ENCODE data around the gene CES1.
"Not testable (repeated sequence)": the region's sequence is repeated elsewhere in the genome, so short reads cannot be mapped to it uniquely, and the experiment has no call there.

Gene CES1

DNA sequence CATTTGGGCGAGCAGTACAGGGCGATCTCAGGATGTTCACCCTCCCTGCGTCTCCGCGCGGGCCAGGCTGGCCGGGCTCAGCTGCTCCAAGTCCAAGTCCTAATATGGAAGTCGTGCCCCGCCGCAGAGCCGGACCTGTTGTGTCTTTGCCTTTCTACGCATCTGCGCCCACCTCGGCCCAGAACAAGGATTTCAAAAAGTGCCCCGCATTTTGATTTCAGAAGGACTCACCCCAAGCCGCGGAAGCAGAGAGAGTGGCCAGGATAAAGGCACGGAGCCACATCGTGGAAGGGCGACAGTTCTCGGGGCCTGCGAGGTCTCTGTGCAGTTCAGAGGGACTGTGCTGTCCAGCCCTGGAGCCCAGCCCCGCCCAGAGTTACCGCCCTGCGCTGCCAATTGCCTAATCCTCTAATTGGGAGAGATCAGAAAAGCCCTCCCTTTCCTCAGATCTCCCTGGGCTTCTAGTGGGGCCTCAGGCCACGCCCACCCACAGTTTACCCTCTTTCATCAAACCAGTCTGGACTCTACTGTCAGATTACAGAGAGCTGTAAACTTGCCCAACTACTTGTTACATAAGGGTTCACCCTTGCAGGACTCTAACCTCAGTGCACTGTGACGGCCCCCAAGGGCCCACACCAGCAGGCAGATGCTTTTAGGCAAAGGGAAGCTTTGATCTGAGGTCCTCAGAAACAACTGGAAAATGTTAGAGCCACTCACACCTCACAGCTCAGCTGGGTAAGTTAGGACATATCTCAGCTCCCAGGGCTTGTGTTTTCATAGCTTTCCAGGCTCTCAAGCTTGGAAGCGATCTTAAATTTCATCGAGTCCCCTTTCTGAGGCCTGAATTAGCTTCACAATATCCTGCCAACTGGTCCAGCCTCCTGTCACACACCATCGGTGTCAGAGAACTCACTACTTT lies at the start of gene CES1:
Gene CES1 (minus strand): TSS at position 324 of the 919 bp plus-strand sequence. CDS start 41 bp downstream, at position 283.
- in situ Hi-C loops (cut with HindIII; ENCODE audit: low sequenced_read_pairs) = loop anchor here (25.0 kb wide), 1 partner anchor 371 kb away; no protein-coding TSS in a partner anchor

DNA sequence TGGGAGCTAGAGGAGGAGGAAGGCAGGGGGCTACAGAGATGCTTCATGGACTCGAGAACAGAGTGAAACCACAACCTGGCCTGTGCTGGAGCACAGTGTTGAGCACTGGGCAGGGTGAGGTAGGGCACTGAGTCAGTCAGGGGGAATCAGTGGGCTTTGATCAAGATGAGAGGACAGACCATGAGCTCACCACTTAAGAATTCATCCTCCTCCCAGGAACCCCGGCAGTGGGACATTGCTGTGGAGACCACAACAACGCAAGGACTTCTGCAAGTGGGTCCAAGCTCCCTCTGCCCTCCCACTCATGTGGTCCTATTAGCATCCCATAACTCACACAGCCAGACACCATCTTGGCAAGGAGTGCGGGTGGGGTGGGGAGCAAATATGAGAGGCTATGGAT lies 44.0 kb upstream of the CES1 start:
- in situ Hi-C loops (cut with HindIII; ENCODE audit: low sequenced_read_pairs) = no loop called here

DNA sequence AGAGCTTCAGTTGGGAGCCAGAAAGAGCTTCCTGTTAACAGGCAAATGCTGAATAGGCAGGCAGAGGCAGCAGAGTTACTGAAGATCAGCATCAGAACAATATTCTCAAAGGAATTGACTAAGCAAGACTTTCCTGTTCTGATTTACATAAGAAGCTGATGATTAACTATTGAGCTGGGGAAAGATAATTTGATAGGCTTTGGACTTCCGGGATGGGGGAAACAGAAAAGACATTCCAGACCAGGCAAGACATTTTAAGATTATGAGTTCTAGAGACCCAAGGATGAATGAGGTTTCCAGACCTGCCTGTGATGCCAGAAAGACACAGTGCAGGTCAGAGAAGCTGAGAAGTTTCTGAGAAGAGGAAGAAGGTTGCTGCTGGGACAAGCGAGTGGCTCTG lies 42.4 kb upstream of the CES1 start, which contains the start of gene CES5A:
Gene CES5A (minus strand): TSS at position 101 of the 400 bp plus-strand sequence. CDS start 152 bp downstream, outside the sequence.
- in situ Hi-C loops (cut with HindIII; ENCODE audit: low sequenced_read_pairs) = no loop called here

DNA sequence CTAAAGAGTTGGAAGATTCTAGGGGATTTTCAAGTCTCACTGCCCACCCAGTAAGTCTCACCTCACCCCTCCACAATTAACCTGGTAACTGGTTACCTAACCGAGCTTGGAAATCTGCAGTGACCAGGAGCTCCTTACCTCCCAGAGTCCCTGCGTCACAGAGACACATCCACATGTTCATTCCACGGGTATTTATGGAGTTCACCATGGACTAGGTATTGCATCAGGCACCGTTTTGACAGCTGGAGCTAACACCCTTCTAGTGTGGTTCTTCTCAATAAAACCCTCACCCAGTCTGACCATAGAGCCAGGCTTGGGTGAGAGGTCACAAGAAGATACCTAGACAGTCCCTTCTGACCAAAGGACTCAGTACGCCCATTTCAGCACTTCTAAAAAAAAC lies 40.2 kb upstream of the CES1 start:
- in situ Hi-C loops (cut with HindIII; ENCODE audit: low sequenced_read_pairs) = no loop called here

DNA sequence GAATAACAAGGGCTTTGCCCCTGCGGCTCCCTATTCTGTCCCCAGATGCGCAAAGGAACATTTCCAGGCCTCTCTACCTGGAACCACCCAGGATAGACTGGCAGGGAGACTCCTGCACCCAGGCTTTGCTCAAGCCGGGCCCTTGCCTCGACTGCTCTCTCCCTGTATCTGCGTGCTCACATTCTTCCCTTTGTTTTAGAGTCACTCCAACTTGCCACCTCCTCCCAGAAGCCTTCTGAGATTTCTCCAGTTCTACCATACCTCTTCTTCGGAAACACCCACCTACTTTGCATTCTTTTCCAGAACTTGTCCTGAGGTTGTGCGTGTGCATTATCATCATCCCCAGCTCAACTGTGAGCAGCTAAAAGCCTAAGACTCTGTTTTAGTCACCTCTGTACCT lies 39.2 kb upstream of the CES1 start:
- in situ Hi-C loops (cut with HindIII; ENCODE audit: low sequenced_read_pairs) = no loop called here

DNA sequence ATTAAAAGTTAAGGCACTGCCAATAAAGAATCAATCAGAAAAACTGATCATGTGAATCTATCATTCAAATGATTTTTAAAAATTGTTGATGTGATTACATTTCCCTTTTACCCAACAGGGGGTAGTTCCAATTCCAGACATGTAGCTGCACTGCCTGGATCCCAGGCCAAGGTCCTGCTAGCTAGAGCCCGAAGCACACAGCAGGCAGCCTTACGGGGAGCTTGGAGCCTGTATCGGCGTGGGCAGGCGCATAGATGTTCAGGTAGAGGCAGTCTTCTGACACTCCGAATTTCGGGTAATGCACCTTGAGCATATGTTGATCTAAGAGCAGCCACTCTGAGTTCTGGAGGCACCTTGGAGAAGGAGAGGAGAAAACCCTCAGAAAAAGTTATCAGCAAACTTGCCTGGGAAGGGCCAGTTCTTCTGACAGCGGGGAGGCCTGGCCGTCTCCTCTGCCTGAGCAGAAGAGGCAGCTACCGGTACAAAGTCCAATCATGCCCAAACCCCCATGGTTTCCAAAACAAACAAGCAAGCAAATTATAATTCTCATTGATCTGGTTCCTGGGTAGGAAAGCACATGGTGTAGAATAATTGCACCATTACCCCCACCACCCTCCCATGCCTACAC lies 38.6 kb upstream of the CES1 start:
- in situ Hi-C loops (cut with HindIII; ENCODE audit: low sequenced_read_pairs) = no loop called here

DNA sequence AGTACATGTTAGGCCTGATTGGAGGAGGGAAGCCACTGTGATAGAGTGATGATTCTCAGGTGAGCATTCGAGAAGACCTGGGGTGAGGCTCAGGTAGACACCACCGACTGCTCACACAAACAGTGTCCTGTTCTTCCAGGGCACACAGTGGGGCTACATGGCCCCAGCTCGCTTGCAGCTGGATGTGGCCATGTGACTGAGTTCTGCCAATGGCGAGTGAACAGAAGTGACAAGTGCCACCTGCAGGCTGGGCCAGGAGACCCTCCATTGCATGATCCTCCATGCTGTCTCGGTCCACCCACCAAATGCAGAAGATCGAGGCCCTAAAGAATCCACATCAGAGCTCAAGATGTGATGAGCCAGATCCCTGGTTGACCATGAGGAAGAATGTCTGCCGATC lies 36.1 kb upstream of the CES1 start:
- in situ Hi-C loops (cut with HindIII; ENCODE audit: low sequenced_read_pairs) = no loop called here

DNA sequence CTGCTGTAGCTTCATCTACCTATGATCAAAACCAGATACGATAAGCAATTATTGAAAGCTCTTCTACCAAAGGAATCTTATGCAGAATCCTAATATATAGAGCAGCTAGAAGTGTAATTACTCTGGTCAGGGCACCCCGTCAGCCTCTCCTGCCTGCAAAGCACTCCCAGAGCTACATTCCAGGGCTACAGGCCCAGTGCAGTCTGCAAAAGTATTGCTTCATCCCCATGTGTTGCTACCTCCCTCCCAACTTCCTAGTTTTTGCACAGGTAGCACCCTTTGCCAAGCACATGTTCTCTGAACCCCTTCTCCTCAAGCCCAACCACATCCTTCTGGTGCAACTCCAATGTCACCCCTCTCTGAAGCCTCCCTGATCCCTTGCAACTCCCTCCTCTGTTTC lies 35.2 kb upstream of the CES1 start:
- in situ Hi-C loops (cut with HindIII; ENCODE audit: low sequenced_read_pairs) = no loop called here

DNA sequence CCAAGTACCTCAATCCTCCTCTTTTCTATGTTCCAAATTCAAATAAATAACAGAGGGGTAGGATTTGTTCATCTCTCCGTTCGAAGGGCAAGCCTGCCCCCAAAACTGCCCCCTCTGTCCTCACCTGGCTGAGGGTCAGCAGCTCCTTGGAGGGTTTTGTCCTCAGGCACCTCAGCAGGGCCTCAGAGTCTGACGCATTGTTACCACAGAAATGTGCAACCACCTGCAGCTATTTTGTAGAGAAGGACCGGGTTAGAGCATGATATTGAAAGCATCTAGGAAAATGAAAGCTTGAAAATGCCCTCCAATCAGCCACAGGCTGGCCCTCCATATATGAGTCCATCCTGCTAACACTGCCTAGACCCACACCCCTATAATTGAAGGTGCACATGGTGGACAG lies 28.4 kb upstream of the CES1 start:
- in situ Hi-C loops (cut with HindIII; ENCODE audit: low sequenced_read_pairs) = no loop called here

DNA sequence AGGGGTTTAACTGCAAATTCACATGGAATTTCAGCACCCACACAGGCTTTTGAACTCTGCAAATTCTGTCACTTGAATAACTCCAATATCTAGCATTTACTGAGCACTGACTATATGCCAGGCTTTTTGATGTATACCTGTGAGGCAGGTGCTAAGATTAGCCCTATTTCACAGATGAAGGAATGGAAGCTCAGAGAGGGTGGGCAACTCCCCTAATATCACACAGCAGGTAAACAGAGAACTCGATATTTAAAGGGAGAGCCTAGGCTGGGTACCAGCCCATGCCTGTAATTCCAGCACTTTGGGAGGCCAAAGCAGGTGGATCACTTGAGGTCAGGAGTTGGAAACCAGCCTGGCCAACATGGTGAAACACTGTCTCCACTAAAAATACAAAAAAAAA lies 24.8 kb upstream of the CES1 start:
- in situ Hi-C loops (cut with HindIII; ENCODE audit: low sequenced_read_pairs) = not testable (repeated sequence)

DNA sequence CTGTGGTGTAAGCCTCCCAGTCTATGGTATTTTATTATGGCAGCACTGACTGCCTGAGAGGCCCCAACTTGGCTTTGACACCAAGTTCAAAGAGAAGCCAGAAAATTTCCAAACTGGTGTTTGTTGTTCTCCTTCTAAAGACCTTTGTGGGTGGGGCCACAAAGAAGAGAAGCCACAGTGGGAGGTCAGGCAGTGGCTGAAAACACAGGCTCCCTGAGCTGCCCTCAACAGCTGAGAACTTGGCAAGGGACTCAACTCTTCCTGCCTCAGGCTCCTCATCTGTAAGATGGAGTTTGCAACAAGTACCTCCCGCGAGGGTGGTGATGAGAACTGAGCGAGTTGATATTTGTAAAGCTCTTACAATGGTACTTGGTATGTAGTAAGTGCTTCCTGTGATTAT lies 24.1 kb upstream of the CES1 start:
- in situ Hi-C loops (cut with HindIII; ENCODE audit: low sequenced_read_pairs) = no loop called here

DNA sequence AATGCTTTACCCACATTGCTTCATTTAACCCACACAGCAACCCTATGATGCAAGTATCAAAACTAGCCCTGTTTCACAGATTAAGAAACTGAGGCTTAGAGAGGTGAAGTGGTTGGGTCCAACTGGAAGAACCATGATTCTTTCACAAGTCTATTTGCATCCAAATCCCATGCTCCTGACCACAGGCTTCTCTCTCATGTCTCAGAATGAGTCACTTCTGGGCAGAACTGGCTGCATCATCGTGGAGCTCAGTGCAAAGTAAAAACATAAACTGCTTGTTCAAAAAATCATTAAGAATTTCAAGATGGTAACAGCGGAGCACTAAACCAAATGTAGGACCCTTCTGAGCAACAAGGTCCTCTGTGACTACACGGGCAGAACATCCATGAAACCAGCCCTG lies 20.2 kb upstream of the CES1 start:
- in situ Hi-C loops (cut with HindIII; ENCODE audit: low sequenced_read_pairs) = no loop called here

DNA sequence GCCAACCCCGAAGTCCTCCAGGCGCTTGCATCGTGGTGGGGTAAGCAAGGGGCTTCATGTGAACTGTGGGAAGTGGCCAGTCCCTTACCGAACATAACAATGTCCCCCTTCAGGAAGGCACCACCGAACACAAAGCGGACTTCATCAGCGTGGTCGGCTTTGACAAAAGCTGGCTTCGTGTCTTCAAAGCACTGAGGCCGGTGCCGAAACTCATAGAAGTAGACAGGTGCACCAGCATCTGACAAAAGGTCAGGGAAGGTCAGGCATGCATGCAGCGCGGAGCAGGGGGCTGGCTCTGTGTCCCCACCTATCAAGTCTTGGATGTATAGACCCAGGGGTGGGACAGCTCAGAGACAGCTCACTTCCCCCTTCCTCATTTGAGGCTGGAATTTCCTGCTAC lies 16.6 kb upstream of the CES1 start:
- in situ Hi-C loops (cut with HindIII; ENCODE audit: low sequenced_read_pairs) = loop anchor here (25.0 kb wide), 1 partner anchor 387 kb away; no protein-coding TSS in a partner anchor

DNA sequence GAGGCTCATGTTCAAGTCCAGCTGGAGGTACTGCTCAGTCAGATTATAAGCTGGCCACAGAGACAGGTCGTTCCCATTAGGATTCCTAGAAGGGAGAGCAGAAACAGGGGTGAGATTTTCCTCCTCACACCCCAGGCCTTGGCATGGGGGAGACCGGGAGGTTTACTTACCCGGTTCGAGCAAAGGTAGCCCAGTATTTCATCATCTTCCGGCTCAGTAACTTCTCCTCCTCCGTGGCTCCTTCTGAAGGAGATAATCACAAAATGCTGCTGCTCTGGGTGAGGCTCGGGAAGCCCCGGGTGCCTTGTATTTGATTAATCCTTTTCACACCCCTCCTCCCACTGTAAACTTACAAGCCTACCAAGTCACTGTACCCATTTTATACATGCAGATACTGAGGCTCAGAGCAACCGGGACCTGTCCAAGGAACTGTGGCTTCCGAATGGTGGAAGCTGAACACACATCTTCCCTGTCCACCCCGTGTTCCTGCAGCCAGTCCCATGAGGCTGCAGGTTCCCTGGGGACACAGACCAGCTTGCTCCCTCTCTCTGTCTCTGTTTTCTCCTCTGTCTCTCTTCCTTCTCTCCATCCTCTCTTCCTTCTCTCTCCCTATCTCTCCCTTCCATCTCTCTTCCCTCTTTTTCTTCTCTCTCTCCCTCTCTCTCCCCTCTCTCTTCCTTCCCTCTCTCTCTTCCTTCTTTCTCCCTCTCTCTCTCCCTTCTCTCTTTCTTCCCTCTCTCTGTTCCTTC lies 13.9 kb upstream of the CES1 start:
- in situ Hi-C loops (cut with HindIII; ENCODE audit: low sequenced_read_pairs) = loop anchor here (25.0 kb wide), 1 partner anchor 384 kb away; no protein-coding TSS in a partner anchor

DNA sequence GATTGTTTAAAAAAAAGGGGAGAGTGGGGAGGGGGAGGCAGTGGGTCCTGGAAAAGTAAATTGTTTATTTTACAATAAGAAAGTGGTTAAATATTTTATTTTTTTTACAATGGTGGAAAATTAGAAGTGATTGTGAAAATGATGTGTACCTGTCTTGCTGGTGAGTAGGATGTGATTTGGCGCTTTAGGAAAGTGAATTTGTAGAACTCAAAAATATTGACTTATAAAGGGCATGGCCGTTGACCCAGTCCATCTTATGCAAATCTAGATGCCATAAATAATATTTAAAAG lies 10.2 kb upstream of the CES1 start:
- in situ Hi-C loops (cut with HindIII; ENCODE audit: low sequenced_read_pairs) = loop anchor here (25.0 kb wide), 1 partner anchor 381 kb away; no protein-coding TSS in a partner anchor

DNA sequence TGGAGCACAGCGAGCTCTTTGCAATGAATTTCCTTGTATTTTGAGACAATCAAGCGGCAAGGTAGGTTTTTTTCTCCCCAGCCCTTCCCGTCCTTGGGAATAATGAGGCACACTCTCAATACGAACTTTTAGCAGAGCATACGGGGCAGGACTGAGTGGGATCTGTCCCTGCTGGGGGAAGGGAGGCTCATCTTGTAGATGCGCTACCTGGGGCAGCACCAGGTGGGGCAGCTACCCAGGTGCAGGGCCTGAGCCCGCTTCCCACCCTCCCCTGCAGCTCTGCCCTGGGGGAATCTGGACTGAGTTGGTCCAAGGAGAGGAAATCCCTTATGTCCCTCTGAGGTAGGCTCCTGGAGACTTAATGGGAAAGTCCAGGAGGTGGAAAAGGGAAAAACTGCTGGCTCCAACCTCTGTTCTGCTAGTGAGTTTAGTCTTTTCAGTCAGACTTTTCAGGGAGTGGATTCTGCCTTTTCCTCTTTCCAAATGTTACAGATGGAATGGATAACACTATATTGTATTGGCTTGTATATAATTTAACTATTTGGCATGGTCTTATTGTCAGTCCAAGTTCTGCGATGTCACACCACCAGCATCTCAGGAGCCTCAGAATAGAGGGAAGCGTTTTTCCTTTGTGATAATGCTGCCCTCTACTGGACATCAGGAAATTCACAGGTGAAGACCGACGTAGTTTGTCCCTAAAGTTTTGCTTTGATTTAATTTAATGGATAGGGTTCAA lies 9.6 kb upstream of the CES1 start:
- in situ Hi-C loops (cut with HindIII; ENCODE audit: low sequenced_read_pairs) = loop anchor here (25.0 kb wide), 1 partner anchor 380 kb away; no protein-coding TSS in a partner anchor

DNA sequence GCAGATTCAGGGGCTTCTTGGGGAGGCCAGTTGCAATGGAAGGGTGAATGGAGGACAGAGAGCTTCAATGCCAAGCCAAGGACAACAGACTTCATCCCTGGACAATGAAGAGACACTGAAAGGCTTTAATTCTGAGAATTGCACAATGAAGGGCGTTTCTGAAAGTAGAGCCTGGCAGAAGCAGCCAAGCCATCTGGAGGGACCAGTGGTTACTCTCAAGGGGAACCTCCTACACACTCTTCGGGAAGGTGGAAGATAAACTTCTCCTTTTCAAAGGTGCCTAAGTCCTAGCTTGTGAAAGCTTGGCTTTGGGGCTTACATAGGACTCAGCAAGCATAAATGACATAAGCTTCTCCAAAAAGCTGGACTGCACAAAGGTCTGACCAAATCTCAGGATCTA lies 6.2 kb upstream of the CES1 start:
- in situ Hi-C loops (cut with HindIII; ENCODE audit: low sequenced_read_pairs) = loop anchor here (25.0 kb wide), 1 partner anchor 377 kb away; no protein-coding TSS in a partner anchor

DNA sequence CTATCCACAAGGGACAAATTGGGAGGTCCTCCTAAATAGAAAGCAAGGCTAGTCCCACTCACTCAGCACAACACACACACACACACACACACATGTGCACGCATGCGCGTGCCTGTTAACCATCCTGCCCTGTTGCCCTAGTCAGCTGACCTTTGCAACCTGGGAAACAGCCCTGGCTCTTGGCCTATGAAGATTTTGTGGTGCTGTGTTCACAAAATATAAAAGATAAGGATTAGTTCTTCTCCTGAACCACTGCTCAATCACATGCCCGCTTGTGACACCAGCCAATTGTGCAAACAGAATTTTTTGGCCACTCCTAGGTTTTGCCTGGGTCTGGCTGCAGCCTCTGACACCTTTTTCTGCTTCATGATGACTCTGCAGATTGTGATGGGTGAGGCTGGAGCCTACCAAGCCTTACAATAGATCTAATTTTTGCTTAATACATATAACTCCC lies 3.3 kb upstream of the CES1 start:
- in situ Hi-C loops (cut with HindIII; ENCODE audit: low sequenced_read_pairs) = loop anchor here (25.0 kb wide), 1 partner anchor 374 kb away; no protein-coding TSS in a partner anchor

DNA sequence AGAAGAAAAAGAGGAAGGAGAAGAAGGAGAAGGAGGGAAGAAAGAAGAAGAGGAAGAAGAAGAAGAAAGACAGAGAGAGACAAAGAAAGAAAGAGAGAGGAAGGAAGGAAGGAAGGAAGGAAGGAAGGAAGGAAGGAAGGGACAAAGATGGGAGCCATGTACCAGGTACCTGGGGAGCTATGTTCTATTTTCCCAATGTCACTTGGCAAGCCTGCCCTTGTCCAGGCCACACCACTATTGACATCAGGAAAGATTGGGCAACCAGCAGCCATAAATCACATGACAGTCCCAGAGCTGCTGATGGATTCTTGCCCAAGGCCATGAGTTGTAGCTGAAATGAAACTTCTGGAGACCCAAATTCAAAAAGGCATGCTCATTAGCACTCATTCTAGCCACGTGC lies 2.7 kb upstream of the CES1 start:
- in situ Hi-C loops (cut with HindIII; ENCODE audit: low sequenced_read_pairs) = loop anchor here (25.0 kb wide), 1 partner anchor 373 kb away; no protein-coding TSS in a partner anchor

DNA sequence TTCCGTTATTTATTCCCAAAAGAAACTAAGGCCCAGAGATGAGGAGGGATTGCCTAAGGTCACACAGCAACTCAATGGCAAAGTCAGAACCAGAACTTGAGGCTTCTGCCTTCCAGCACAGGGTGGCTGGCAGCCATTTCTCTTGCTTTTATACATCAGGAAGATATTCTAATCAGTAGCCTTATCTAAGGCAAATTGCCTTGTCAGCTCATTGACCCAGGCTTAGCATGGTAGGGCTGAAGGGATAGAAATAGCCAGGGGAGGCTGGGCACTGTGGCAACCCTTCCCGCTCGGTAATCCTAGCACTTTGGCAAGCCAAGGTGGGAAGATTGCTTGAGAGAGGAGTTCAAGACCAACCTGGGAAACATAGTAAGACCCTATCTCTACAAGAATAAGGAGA lies 2.3 kb upstream of the CES1 start:
- in situ Hi-C loops (cut with HindIII; ENCODE audit: low sequenced_read_pairs) = loop anchor here (25.0 kb wide), 1 partner anchor 373 kb away; no protein-coding TSS in a partner anchor

Measured in DLD1 (cell line).